D721Med (cell line): ENCODE measurements around the gene MDFIC2.

Experiments
- DNase-seq: peaks from one replicate; pipeline ENCODE4 v3.0.0; 2011; ENCODE audit warnings: low spot score; ENCODE audit not compliant: insufficient read length
- FAIRE-seq: peaks from 2 replicates; lab custom pipeline; 2011; peaks lifted over from hg19 to GRCh38; lab: Jason Lieb, UNC
- TF ChIP-seq, protein P1 (sequence below): IDR thresholded peaks from 2 replicates; pipeline ENCODE4 v1.5.1; 2012; ENCODE audit warnings: mild to moderate bottlenecking, control low read depth; ENCODE audit not compliant: insufficient read depth; ENCODE audit errors: missing control alignments

MDFIC2 gene

DNA sequence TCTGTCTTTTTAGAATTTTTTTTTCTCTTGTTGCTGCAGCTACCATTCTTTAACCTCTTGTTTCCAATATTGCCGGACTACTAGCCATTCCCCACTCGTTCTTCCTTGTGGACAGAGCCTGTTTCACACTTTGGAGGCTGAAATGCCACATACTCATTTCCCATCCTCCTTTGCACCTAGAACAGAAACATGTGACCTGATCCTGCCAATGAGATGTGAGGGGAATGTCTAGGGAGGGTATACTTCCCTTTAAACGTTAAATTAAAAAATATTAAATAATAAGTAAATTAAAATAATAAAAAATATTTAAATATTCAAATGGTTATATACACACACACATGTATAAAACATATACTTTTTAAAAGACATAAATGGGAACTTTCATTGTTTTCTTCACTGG, 20.6 kb upstream of the MDFIC2 start:
- TF ChIP-seq, protein P1, sequence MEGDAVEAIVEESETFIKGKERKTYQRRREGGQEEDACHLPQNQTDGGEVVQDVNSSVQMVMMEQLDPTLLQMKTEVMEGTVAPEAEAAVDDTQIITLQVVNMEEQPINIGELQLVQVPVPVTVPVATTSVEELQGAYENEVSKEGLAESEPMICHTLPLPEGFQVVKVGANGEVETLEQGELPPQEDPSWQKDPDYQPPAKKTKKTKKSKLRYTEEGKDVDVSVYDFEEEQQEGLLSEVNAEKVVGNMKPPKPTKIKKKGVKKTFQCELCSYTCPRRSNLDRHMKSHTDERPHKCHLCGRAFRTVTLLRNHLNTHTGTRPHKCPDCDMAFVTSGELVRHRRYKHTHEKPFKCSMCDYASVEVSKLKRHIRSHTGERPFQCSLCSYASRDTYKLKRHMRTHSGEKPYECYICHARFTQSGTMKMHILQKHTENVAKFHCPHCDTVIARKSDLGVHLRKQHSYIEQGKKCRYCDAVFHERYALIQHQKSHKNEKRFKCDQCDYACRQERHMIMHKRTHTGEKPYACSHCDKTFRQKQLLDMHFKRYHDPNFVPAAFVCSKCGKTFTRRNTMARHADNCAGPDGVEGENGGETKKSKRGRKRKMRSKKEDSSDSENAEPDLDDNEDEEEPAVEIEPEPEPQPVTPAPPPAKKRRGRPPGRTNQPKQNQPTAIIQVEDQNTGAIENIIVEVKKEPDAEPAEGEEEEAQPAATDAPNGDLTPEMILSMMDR, result no peak
- DNase-seq, result no peak
- no peak for FAIRE-seq

DNA sequence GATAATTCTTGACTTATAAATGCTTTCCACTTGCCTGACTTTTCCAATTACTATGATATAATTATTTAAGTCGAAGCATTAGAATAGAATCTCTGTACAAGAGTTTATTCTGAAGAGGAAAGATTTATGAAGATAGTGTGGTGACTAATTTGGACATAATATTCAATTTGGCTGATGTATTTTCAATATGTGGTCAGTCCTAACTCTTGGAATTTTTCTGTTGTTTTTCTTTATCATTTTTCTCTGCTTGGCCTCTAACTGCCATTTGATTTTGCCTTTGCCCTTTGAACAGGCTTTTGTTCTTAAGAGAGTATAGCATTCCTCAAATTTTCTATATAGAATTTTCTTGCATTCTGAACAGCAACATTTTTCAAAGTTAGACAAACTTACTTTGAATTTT, 2.6 kb upstream of the MDFIC2 start:
- FAIRE-seq, result no peak
- DNase-seq, result no peak
- TF ChIP-seq, protein P1, result no peak

DNA sequence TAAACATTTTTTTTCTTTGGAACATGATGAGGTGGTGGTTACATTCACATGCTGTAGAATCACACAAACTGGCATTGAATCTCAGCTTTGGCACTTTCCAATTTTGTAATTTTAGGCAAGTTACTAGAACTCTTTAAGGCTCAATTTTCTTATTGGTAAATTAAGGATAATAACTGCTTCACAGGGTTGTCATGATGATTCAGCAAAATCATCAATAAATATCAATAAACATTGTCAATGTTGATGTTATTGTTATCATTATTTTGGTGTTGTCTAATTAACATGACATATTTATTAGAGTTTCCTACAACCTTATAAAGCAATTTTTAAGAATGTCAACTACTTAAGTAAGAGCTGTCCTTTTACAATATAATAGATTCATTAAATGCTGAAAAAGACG, 1.6 kb downstream of the MDFIC2 start:
- DNase-seq, result no peak
- FAIRE-seq, result no peak
- TF ChIP-seq, protein P1, result no peak

DNA sequence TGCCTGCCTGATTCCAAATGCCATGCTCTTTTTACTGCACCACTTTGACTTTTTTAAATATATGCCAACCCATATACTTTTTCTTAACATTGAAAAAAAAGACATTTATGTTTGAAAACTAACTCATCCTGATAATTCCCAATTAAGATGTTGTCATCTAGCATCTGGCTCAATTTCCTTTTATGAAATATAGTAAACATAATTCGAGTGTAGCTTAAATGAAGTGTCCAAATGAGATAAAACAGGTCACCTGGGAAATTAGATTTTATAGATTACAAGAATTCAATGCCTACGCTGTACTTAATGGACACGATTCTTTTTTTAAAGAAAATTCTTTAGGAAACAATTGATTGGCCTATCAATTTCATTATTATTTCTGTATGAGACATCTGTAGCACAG, 2.8 kb downstream of the MDFIC2 start:
- FAIRE-seq (no peak), DNase-seq (no peak)
- TF ChIP-seq, protein P1, result no peak

DNA sequence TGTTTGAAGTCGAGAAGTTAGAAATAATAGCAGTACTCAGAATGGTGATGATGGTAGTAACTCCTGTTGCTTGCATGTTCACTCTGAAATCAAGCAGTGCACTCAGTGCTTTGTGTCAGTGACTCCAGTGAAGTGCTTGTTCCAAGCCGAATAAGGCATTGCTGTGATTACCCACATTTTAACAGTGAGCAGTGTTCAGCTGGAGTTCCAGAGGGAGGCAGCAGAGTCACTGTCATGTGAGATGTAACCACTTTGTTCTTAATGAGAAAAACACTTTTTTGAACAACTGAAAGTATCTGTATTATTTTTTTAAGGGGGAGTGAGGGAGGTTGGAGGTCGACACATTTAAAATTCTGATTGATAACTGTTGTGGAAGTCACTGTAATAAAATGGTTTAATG, 3.7 kb downstream of the MDFIC2 start:
- DNase-seq, result no peak
- TF ChIP-seq, protein P1, result peak; percentile 48
- FAIRE-seq, result no peak

DNA sequence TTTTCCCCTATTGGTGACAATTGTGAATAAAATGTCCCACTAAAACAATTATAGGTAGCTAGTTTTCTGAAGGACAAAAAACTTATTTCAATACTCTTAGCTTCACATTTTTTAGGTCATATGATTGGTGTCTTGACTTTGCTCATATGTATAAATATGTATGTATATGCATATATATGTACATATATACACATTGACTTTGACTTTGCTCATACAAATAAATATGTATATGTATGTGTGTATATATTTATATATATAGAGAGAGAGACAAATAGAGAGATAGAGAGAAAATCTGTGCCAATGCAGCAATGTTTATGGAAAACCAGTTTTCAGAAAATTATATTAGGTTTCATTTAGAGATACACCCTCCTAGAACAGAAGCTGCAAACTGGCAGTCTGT, 5.7 kb downstream of the MDFIC2 start:
- TF ChIP-seq, protein P1, result no peak
- no peak for FAIRE-seq
- no peak for DNase-seq

DNA sequence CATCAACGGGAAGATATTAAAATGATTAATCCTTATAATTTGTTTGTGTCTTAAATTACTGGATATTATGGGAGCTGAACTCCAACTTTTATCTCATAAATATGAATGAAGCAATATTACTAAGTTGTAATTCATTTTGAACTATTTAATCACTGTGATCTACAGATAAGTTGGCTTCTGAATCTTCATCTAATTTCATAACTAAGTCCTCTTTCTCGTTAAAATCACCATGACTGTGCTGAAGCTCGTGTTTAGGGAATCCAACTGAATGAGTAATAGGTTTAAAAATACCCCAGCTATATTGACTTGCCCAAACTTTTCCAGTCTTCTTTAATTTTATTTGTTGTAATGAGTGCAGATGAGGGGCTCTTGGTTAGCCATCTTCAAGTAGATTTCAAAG, 14.1 kb downstream of the MDFIC2 start:
- TF ChIP-seq, protein P1, result no peak
- no peak for FAIRE-seq
- DNase-seq, result no peak
